Cardiac muscle cell (in vitro differentiated cells and primary cell): ENCODE data around the gene DRP2. TPM values are rescaled to one million over a fixed set of nuclear protein-coding genes. Genes with fewer than 3 reads are reported as not detected.

ENCODE experiments used
- DNase-seq, 2 donors: peaks; one replicate each; pipeline versions ENCODE4 v3.0.0 to v3.0.0-alpha.2; 2010 to 2017; ENCODE audit warnings: low read depth in 1 of 2, low spot score in 1 of 2
- H3K27ac ChIP-seq: fragments of 200-600 bp; sonication (generic); 2 replicates; pipeline ENCODE4 v1.5.1; 2016
- H3K27me3 ChIP-seq: fragments of 200-600 bp; sonication (generic); 2 replicates; pipeline ENCODE4 v1.6.0; 2016; ENCODE audit warnings: control low read depth
- H3K36me3 ChIP-seq: fragments of 200-600 bp; sonication (generic); 2 replicates; pipeline ENCODE4 v1.5.1; 2016; ENCODE audit warnings: control low read depth
- H3K4me1 ChIP-seq: fragments of 200-600 bp; sonication (generic); 2 replicates; pipeline ENCODE4 v1.8.1; 2017; ENCODE audit warnings: low read depth, mild to moderate bottlenecking, mixed run types
- H3K4me3 ChIP-seq: fragments of 200-600 bp; sonication (generic); 2 replicates; pipeline ENCODE4 v1.5.1; 2016; ENCODE audit warnings: mild to moderate bottlenecking
- H3K9me3 ChIP-seq: fragments of 200-600 bp; sonication (generic); 2 replicates; pipeline ENCODE4 v1.5.1; 2017; ENCODE audit warnings: low read depth, mild to moderate bottlenecking, control low read depth
- CTCF ChIP-seq: IDR thresholded peaks from 2 replicates; pipeline ENCODE4 v1.5.1; 2012; ENCODE audit warnings: low read depth, mild to moderate bottlenecking, low read length
- polyA plus RNA-seq: library from polyadenylated mRNA; unstranded; fragments of >200 nt; fragmentation: Nextera tagmentation; extraction: Ambion mirVana; gene quantifications from 2 replicates; pipeline ENCODE4 v1.2.1, GENCODE V29; 2016
- total RNA-seq: library from RNA; depleted of rRNA; stranded (reverse); fragments of >200 nt; gene quantifications from 2 replicates; pipeline ENCODE4 v1.2.3, GENCODE V29; 2016

DRP2 gene
- total and polyA plus RNA-seq, 2 experiments from 2014 or later = 0.20 to 1.3 TPM

- Histone ChIP-seq H3K4me1 (no peaks in the 10 kb centered on the region), H3K27ac (no peak overlapping the region), H3K4me3 (no peak overlapping the region), H3K36me3 (no peaks in the 10 kb centered on the region), H3K9me3 (no peaks in the 10 kb centered on the region), H3K27me3 (no peaks in the 10 kb centered on the region)
- DNase-seq = no peak
- TF ChIP-seq CTCF = no peak
Measured at GRCh38 chrX:101303790-101304189, 84.2 kb downstream of the DRP2 start.

Other genes with a start within 250 kb of the DRP2 start
- gene TRMT2B, start 167.7 kb upstream of the DRP2 start, total RNA-seq = 14.5 and 18.7 TPM in 2 replicates
- 13.7 and 14.0 TPM in 2 replicates for gene TRMT2B, start 167.7 kb upstream of the DRP2 start, polyA plus RNA-seq
- 5.7 and 7.2 TPM in 2 replicates for gene TMEM35A, start 140.9 kb upstream of the DRP2 start, total RNA-seq
- gene TMEM35A, start 140.9 kb upstream of the DRP2 start, polyA plus RNA-seq = 9.6 and 10.2 TPM in 2 replicates
- 1.9 and 6.7 TPM in 2 replicates for gene CENPI, start 121.6 kb upstream of the DRP2 start, total RNA-seq
- gene CENPI, start 121.6 kb upstream of the DRP2 start, polyA plus RNA-seq = 1.1 and 2.4 TPM in 2 replicates
- gene TAF7L, start 71.5 kb downstream of the DRP2 start, total RNA-seq = not detected in 2 replicates
- 0.27 TPM in 1 of 2 replicates, not detected in the other for gene TAF7L, start 71.5 kb downstream of the DRP2 start, polyA plus RNA-seq
- 3.6 and 5.7 TPM in 2 replicates for gene TIMM8A, start 129.0 kb downstream of the DRP2 start, total RNA-seq
- 14.2 and 17.6 TPM in 2 replicates for gene TIMM8A, start 129.0 kb downstream of the DRP2 start, polyA plus RNA-seq
- 0.06 TPM in 1 of 2 replicates, not detected in the other for gene BTK, start 166.4 kb downstream of the DRP2 start, total RNA-seq
- gene BTK, start 166.4 kb downstream of the DRP2 start, polyA plus RNA-seq = 0.06 and 2.5 TPM in 2 replicates
- 3,802 and 4,744 TPM in 2 replicates for gene RPL36A, start 171.2 kb downstream of the DRP2 start, total RNA-seq
- 293 and 403 TPM in 2 replicates for gene RPL36A, start 171.2 kb downstream of the DRP2 start, polyA plus RNA-seq
- 10.0 and 12.0 TPM in 2 replicates for gene GLA, start 188.1 kb downstream of the DRP2 start, total RNA-seq
- gene GLA, start 188.1 kb downstream of the DRP2 start, polyA plus RNA-seq = 17.3 and 20.9 TPM in 2 replicates
- 76.9 and 87.3 TPM in 2 replicates for gene HNRNPH2, start 188.4 kb downstream of the DRP2 start, total RNA-seq
- 166 and 189 TPM in 2 replicates for gene HNRNPH2, start 188.4 kb downstream of the DRP2 start, polyA plus RNA-seq